Endothelial cell of umbilical vein (primary cell): ENCODE data around the gene EPS8L1. TPM values are rescaled to one million over a fixed set of nuclear protein-coding genes. Genes with fewer than 3 reads are reported as not detected.

ENCODE experiments used
- BruUV-seq: library from RNA; stranded (reverse); fragments of 400-500 nt; replicated peaks from 2 replicates; lab custom pipeline; 2021; lab: Mats Ljungman, UMichigan
- CTCF ChIA-PET: fragments of 300-600, 350-600 bp; sonication (Branson Sonifier 250); formaldehyde crosslinking; loops from one replicate; lab custom pipeline; 2021; ENCODE audit warnings: antibody characterized with exemption, inconsistent platforms; lab: Charles Lee
- POLR2A ChIA-PET: fragments of 300-600, 350-600 bp; sonication (Branson Sonifier 250); formaldehyde crosslinking; loops from one replicate; lab custom pipeline; 2021; ENCODE audit warnings: antibody characterized with exemption, inconsistent platforms; lab: Charles Lee
- DNase-seq: peaks from one replicate; pipeline ENCODE4 v3.0.0-alpha.2; 2011; ENCODE audit warnings: low read depth, low spot score
- FAIRE-seq: peaks from 2 replicates; lab custom pipeline; 2011; peaks lifted over from hg19 to GRCh38; lab: Jason Lieb, UNC
- H2AFZ ChIP-seq: 2 replicates; pipeline ENCODE4 v1.6.0; 2012; ENCODE audit warnings: low read depth, low read length, control low read depth, inconsistent platforms
- H3K27ac ChIP-seq: 2 replicates; pipeline ENCODE4 v1.5.1; 2011; ENCODE audit warnings: low read depth, mild to moderate bottlenecking, control low read depth, low read length, moderate library complexity; ENCODE audit not compliant: insufficient read depth
- H3K27me3 ChIP-seq, 2 experiments: 2 replicates each; pipeline versions ENCODE4 v1.6.0 to v1.6.1; 2011; ENCODE audit warnings: low read length in 2 of 2, mixed read lengths in 1 of 2; ENCODE audit not compliant: control insufficient read depth in 2 of 2, insufficient read depth in 2 of 2
- H3K36me3 ChIP-seq, 2 experiments: 2 replicates in 1 of 2; 3 replicates in 1 of 2; pipeline ENCODE4 v1.5.1; 2011; ENCODE audit warnings: low read length in 2 of 2, mild to moderate bottlenecking in 1 of 2, moderate library complexity in 1 of 2; ENCODE audit not compliant: control insufficient read depth in 2 of 2, insufficient read depth in 2 of 2; ENCODE audit errors: extremely low read depth in 1 of 2
- H3K4me1 ChIP-seq: 3 replicates; pipeline ENCODE4 v1.5.1; 2011; ENCODE audit warnings: mild to moderate bottlenecking, low read length; ENCODE audit not compliant: control insufficient read depth, insufficient read depth; ENCODE audit errors: extremely low read depth
- H3K4me2 ChIP-seq: 2 replicates; pipeline ENCODE4 v1.6.1; 2011; ENCODE audit warnings: low read length, control low read depth, mixed read lengths; ENCODE audit not compliant: insufficient read depth
- H3K4me3 ChIP-seq, 3 experiments: fragments of 200-600 bp in 1 of 3; sonication (generic), shearing (Covaris generic) in 1 of 3; replicated peaks in 1 of 3; 2 replicates each; pipeline ENCODE4 v1.5.1; 2011 to 2016; ENCODE audit warnings: control low read depth in 3 of 3, low read length in 3 of 3, mild to moderate bottlenecking in 2 of 3, inconsistent platforms in 1 of 3, low read depth in 1 of 3, moderate library complexity in 1 of 3; ENCODE audit not compliant: insufficient read depth in 1 of 3
- H3K79me2 ChIP-seq: 2 replicates; pipeline ENCODE4 v1.6.0; 2012; ENCODE audit warnings: low read length, inconsistent platforms; ENCODE audit not compliant: control insufficient read depth, insufficient read depth
- H3K9ac ChIP-seq: replicated peaks from 2 replicates; pipeline ENCODE3; 2011; ENCODE audit warnings: low read length, control low read depth; ENCODE audit not compliant: insufficient read depth; ENCODE audit errors: extremely low read depth
- H3K9me1 ChIP-seq: replicated peaks from 3 replicates; pipeline ENCODE4 v1.6.0; 2011; ENCODE audit warnings: mild to moderate bottlenecking, low read length; ENCODE audit not compliant: control insufficient read depth, insufficient read depth; ENCODE audit errors: extremely low read depth
- H3K9me3 ChIP-seq: replicated peaks from 2 replicates; pipeline ENCODE4 v1.5.1; 2012; ENCODE audit warnings: low read length, inconsistent platforms; ENCODE audit not compliant: control insufficient read depth, insufficient read depth
- H4K20me1 ChIP-seq: replicated peaks from 2 replicates; pipeline ENCODE3; 2011; ENCODE audit warnings: mild to moderate bottlenecking, low read length; ENCODE audit not compliant: control insufficient read depth, insufficient read depth; ENCODE audit errors: extremely low read depth
- EZH2 ChIP-seq: IDR thresholded peaks from 2 replicates; pipeline ENCODE4 v1.6.1; 2012; ENCODE audit warnings: borderline replicate concordance, low read depth, mild to moderate bottlenecking, moderate library complexity, low read length, inconsistent platforms; ENCODE audit not compliant: severe bottlenecking
- FOS ChIP-seq: IDR thresholded peaks from 2 replicates; pipeline ENCODE4 v1.6.1; 2011; ENCODE audit warnings: mild to moderate bottlenecking, low read length, moderate library complexity, borderline replicate concordance; ENCODE audit not compliant: insufficient read depth
- GATA2 ChIP-seq: IDR thresholded peaks from 2 replicates; pipeline ENCODE4 v1.7.0; 2011; ENCODE audit warnings: low read depth, mild to moderate bottlenecking, moderate library complexity, mixed read lengths, low read length; ENCODE audit not compliant: insufficient read length, insufficient read depth
- JUN ChIP-seq: IDR thresholded peaks from 2 replicates; pipeline ENCODE4 v1.6.1; 2011; ENCODE audit warnings: borderline replicate concordance, low read depth; ENCODE audit not compliant: insufficient read length, insufficient read depth
- MYC ChIP-seq: IDR thresholded peaks from one replicate; pipeline ENCODE4 v1.6.1; 2011; ENCODE audit warnings: mild to moderate bottlenecking, low read depth, low read length
- POLR2A ChIP-seq: IDR thresholded peaks from 2 replicates; pipeline ENCODE4 v1.6.1; 2012; ENCODE audit warnings: low read depth, mild to moderate bottlenecking, control low read depth, low read length
- POLR2AphosphoS5 ChIP-seq: IDR thresholded peaks from 2 replicates; pipeline ENCODE4 v1.6.1; 2012; ENCODE audit warnings: low read depth, mild to moderate bottlenecking, control low read depth, low read length, moderate library complexity; ENCODE audit not compliant: insufficient read depth
- dilution Hi-C: fragments of 300-500 bp; cut with MboI; formaldehyde crosslinking; loops from one replicate; pipeline ENCODE4 v1.15.0; 2019; ENCODE audit warnings: low sequenced_read_pairs; ENCODE audit not compliant: extremely low pct_ligation_motif_present
- intact Hi-C: fragments of 100-400 bp; cut with micrococcal nuclease; formaldehyde crosslinking; loops from one replicate; pipeline ENCODE4 v1.10.0; 2022
- polyA plus RNA-seq, 4 experiments: library from polyadenylated mRNA; depleted of rRNA in 3 of 4; stranded (reverse) in 3 of 4; unstranded in 1 of 4; fragments of >200 nt; gene quantifications; 2 replicates each; pipeline versions ENCODE4 v1.2.1 to v1.2.3, GENCODE V29; 2011 to 2012; ENCODE audit warnings: missing spikeins in 1 of 4
- total RNA-seq: library from RNA; stranded (reverse); gene quantifications from 2 replicates; pipeline ENCODE4 v1.2.3, GENCODE V29; 2021
- TF ChIP-seq, protein P1 (sequence below), 2 donors: IDR thresholded peaks; 1 replicate in 1 of 2; 2 replicates in 1 of 2; pipeline ENCODE4 v1.5.1; 2011; ENCODE audit warnings: low read length in 2 of 2, mild to moderate bottlenecking in 2 of 2, moderate library complexity in 2 of 2, control low read depth in 1 of 2, inconsistent platforms in 1 of 2, low read depth in 1 of 2; ENCODE audit not compliant: insufficient read depth in 1 of 2; ENCODE audit errors: extremely low read depth in 1 of 2
- TF ChIP-seq, protein P2 (sequence below): IDR thresholded peaks from 2 replicates; pipeline ENCODE4 v1.6.1; 2011; ENCODE audit not compliant: insufficient read depth, insufficient read length

The EPS8L1 gene
- total and polyA plus RNA-seq, 2 donors (not counting 3 experiments of a cell fraction or from before 2014, with no cell fraction given) = 15.9 to 28.9 TPM

GRCh38 chr19:55056827-55057226 is 18.8 kb upstream of the EPS8L1 start:
- DNase-seq (no peak), FAIRE-seq (no peak)
- dilution Hi-C loops (no loop called here), intact Hi-C loops (no loop called here)
- no peaks in the 10 kb centered on the region for H4K20me1 ChIP-seq
- no peaks in the 10 kb centered on the region for H3K9me3 ChIP-seq
- no peak overlapping the region for H3K9ac ChIP-seq
- H3K36me3 ChIP-seq = peaks cover 4 to 8% of the 10 kb centered on the region in 2 experiments
- H3K27me3 ChIP-seq = no peaks in the 10 kb centered on the region
- peaks cover 7% of the 10 kb centered on the region for H3K79me2 ChIP-seq
- POLR2A ChIA-PET = no interaction called here
- CTCF ChIA-PET = no interaction called here
- H3K4me1 ChIP-seq = peaks cover 4% of the 10 kb centered on the region
- no peak overlapping the region for H3K4me2 ChIP-seq
- BruUV-seq = no TSS peak
- H3K27ac ChIP-seq = no peak overlapping the region
- H2AFZ ChIP-seq = no peak overlapping the region
- H3K4me3 ChIP-seq = no peak overlapping the region
- TF ChIP-seq POLR2AphosphoS5 (no peak), MYC (no peak), GATA2 (no peak), POLR2A (no peak), JUN (no peak), EZH2 (no peak), FOS (no peak)
- TF ChIP-seq, protein P1, sequence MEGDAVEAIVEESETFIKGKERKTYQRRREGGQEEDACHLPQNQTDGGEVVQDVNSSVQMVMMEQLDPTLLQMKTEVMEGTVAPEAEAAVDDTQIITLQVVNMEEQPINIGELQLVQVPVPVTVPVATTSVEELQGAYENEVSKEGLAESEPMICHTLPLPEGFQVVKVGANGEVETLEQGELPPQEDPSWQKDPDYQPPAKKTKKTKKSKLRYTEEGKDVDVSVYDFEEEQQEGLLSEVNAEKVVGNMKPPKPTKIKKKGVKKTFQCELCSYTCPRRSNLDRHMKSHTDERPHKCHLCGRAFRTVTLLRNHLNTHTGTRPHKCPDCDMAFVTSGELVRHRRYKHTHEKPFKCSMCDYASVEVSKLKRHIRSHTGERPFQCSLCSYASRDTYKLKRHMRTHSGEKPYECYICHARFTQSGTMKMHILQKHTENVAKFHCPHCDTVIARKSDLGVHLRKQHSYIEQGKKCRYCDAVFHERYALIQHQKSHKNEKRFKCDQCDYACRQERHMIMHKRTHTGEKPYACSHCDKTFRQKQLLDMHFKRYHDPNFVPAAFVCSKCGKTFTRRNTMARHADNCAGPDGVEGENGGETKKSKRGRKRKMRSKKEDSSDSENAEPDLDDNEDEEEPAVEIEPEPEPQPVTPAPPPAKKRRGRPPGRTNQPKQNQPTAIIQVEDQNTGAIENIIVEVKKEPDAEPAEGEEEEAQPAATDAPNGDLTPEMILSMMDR (IDR thresholded peaks at IDR 0.05; ENCODE audit: extremely low read depth in 1 of 2, insufficient read depth in 1 of 2, low read depth in 1 of 2, low read length in 2 of 2) = no peak
- TF ChIP-seq, protein P2, sequence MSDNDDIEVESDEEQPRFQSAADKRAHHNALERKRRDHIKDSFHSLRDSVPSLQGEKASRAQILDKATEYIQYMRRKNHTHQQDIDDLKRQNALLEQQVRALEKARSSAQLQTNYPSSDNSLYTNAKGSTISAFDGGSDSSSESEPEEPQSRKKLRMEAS = no peak
- H3K9me1 ChIP-seq = no peaks in the 10 kb centered on the region
